PC-9 (cell line): ENCODE measurements around the gene PTH1R. TPM values are rescaled to one million over a fixed set of nuclear protein-coding genes. Genes with fewer than 3 reads are reported as not detected.

Source experiments
- BruUV-seq: library from RNA; stranded (reverse); fragments of 400-500 nt; replicated peaks from 2 replicates; lab custom pipeline; 2021; lab: Mats Ljungman, UMichigan
- CTCF ChIA-PET: fragments of 300-600 bp; sonication (Branson Sonifier 250); formaldehyde crosslinking; loops from one replicate; lab custom pipeline; 2022; ENCODE audit warnings: antibody characterized with exemption; lab: Charles Lee
- POLR2A ChIA-PET: fragments of 300-600 bp; sonication (Branson Sonifier 250); formaldehyde crosslinking; loops from one replicate; lab custom pipeline; 2022; ENCODE audit warnings: antibody characterized with exemption; ENCODE audit not compliant: unreplicated experiment; lab: Charles Lee
- DNase-seq, 2 experiments: peaks; one replicate each; pipeline versions ENCODE4 v3.0.0 to v3.0.0-alpha.2; 2015 to 2022; ENCODE audit warnings: mixed read lengths in 1 of 2
- H2AFZ ChIP-seq: fragments of 200-600 bp; sonication (generic); 2 replicates; pipeline ENCODE4 v1.8.1; 2017; ENCODE audit warnings: antibody characterized with exemption
- H3F3A ChIP-seq: fragments of 200-600 bp; sonication (generic); 2 replicates; pipeline ENCODE4 v1.8.1; 2017; ENCODE audit warnings: antibody characterized with exemption, mild to moderate bottlenecking, low read depth; ENCODE audit not compliant: insufficient read depth
- H3K27ac ChIP-seq: fragments of 200-600 bp; sonication (generic); 2 replicates; pipeline ENCODE4 v1.6.1; 2016; ENCODE audit warnings: mixed run types
- H3K27me3 ChIP-seq: fragments of 200-600 bp; sonication (generic); 2 replicates; pipeline ENCODE4 v1.6.1; 2016; ENCODE audit warnings: low read depth, mixed run types; ENCODE audit not compliant: insufficient read depth
- H3K36me3 ChIP-seq: fragments of 200-600 bp; sonication (generic); 2 replicates; pipeline ENCODE4 v1.6.1; 2016; ENCODE audit warnings: low read depth, mixed run types
- H3K4me1 ChIP-seq: fragments of 200-600 bp; sonication (generic); replicated peaks from 2 replicates; pipeline ENCODE4 v1.6.1; 2016; ENCODE audit warnings: mixed run types; ENCODE audit not compliant: insufficient read depth
- H3K4me2 ChIP-seq: fragments of 200-600 bp; sonication (generic); 2 replicates; pipeline ENCODE4 v1.6.1; 2017; ENCODE audit warnings: mixed run types
- H3K4me3 ChIP-seq: fragments of 200-600 bp; sonication (generic); 2 replicates; pipeline ENCODE4 v1.6.1; 2016; ENCODE audit warnings: mixed run types
- H3K79me2 ChIP-seq: fragments of 200-600 bp; sonication (generic); 2 replicates; pipeline ENCODE4 v1.6.1; 2017; ENCODE audit warnings: low read depth, mixed run types
- H3K9me2 ChIP-seq: fragments of 200-600 bp; sonication (generic); 2 replicates; pipeline ENCODE4 v1.8.1; 2017; ENCODE audit warnings: mild to moderate bottlenecking; ENCODE audit not compliant: insufficient read depth
- H3K9me3 ChIP-seq: fragments of 200-600 bp; sonication (generic); 2 replicates; pipeline ENCODE4 v1.8.1; 2016; ENCODE audit warnings: low read depth; ENCODE audit not compliant: insufficient read depth
- H4K20me1 ChIP-seq: fragments of 200-600 bp; sonication (generic); 2 replicates; pipeline ENCODE4 v1.8.1; 2017; ENCODE audit not compliant: insufficient read depth
- CTCF ChIP-seq: fragments of 200-600 bp; sonication (generic); conservative IDR thresholded peaks from 2 replicates; pipeline ENCODE4 v1.6.1; 2017; ENCODE audit warnings: mixed run types, antibody characterized with exemption, mild to moderate bottlenecking, moderate library complexity
- EZH2 ChIP-seq: fragments of 200-600 bp; sonication (generic); IDR thresholded peaks from 2 replicates; pipeline ENCODE4 v1.8.0; 2017; ENCODE audit warnings: antibody characterized with exemption, low read depth
- intact Hi-C: fragments of 100-400 bp; cut with micrococcal nuclease; formaldehyde crosslinking; loops from one replicate; pipeline ENCODE4 v1.10.0; 2022; ENCODE audit not compliant: unreplicated experiment
- total RNA-seq: library from RNA; stranded (reverse); gene quantifications from 2 replicates; pipeline ENCODE4 v1.2.3, GENCODE V29; 2021

PTH1R gene
- total RNA-seq, 1 experiment from 2014 or later, result not detected

- intact Hi-C loops, result loop anchor here (1.0 to 10.0 kb wide), 5 partner anchors 12 to 567 kb away; partner anchors contain the start of genes ELP6 and NBEAL2
- H3K36me3 ChIP-seq, result no peaks in the 10 kb centered on the region
- TF ChIP-seq CTCF (no peak), EZH2 (no peak)
- H2AFZ ChIP-seq, result no peak overlapping the region
- peaks cover 55% of the 10 kb centered on the region for H3F3A ChIP-seq
- peaks cover 60% of the 10 kb centered on the region for H4K20me1 ChIP-seq
- H3K4me3 ChIP-seq, result no peak overlapping the region; the same call in 1 of the 2 replicates
- H3K4me2 ChIP-seq, result peak overlapping the region; percentile 62
- peak; percentile 89 to 95 for DNase-seq
- ChIA-PET CTCF (interaction anchor here (1.2 to 2.0 kb wide), 2 partner anchors 12 to 29 kb away, joined by 8 to 12 read pairs; no protein-coding TSS in a partner anchor), POLR2A (interaction anchor here (0.5 to 1.5 kb wide), 6 partner anchors 13 to 256 kb away, joined by 3 to 9 read pairs (median 6); partner anchors contain the start of gene NBEAL2)
- no TSS peak for BruUV-seq
- no peaks in the 10 kb centered on the region for H3K27me3 ChIP-seq
- H3K4me1 ChIP-seq, result peaks cover 71% of the 10 kb centered on the region
- peaks cover 87% of the 10 kb centered on the region for H3K79me2 ChIP-seq
- H3K9me3 ChIP-seq, result no peaks in the 10 kb centered on the region
- H3K27ac ChIP-seq, result peak overlapping the region; percentile 87
- no peaks in the 10 kb centered on the region for H3K9me2 ChIP-seq
Observed at GRCh38 chr3:46947981-46948791, 70.7 kb downstream of the PTH1R start.

- Histone ChIP-seq H3K27ac (peak overlapping the region; percentile 87), H3K4me1 (peaks cover 62% of the 10 kb centered on the region), H3F3A (peaks cover 52% of the 10 kb centered on the region), H3K79me2 (peaks cover 87% of the 10 kb centered on the region), H4K20me1 (peaks cover 64% of the 10 kb centered on the region), H3K27me3 (no peaks in the 10 kb centered on the region), H3K9me3 (no peaks in the 10 kb centered on the region), H2AFZ (no peak overlapping the region), H3K36me3 (no peaks in the 10 kb centered on the region), H3K4me3 (no peak overlapping the region), H3K9me2 (no peaks in the 10 kb centered on the region), H3K4me2 (peak overlapping the region; percentile 62)
- DNase-seq, result peak; percentile 38 to 48
- CTCF ChIA-PET, result no interaction called here
- POLR2A ChIA-PET, result no interaction called here
- intact Hi-C loops, result loop anchor here (1.0 to 10.0 kb wide), 4 partner anchors 14 to 566 kb away; partner anchors contain the start of genes ELP6 and NBEAL2
- BruUV-seq, result no TSS peak
- TF ChIP-seq EZH2, result no peak
- TF ChIP-seq CTCF, result no peak
Observed at GRCh38 chr3:46948830-46949671, 71.5 kb downstream of the PTH1R start.

- no peak overlapping the region for H3K27ac ChIP-seq
- no TSS peak for BruUV-seq
- H3F3A ChIP-seq, result peaks cover 44% of the 10 kb centered on the region
- H3K9me2 ChIP-seq, result no peaks in the 10 kb centered on the region
- H3K79me2 ChIP-seq, result peaks cover 87% of the 10 kb centered on the region
- peaks cover 75% of the 10 kb centered on the region for H4K20me1 ChIP-seq
- no peaks in the 10 kb centered on the region for H3K9me3 ChIP-seq
- TF ChIP-seq CTCF, result no peak
- no peak for TF ChIP-seq EZH2
- intact Hi-C loops, result no loop called here
- no peak overlapping the region for H2AFZ ChIP-seq
- ChIA-PET POLR2A (interaction anchor here (0.9 kb wide), 1 partner anchor 1074 kb away, joined by 6 read pairs; no protein-coding TSS in a partner anchor), CTCF (no interaction called here)
- H3K27me3 ChIP-seq, result no peaks in the 10 kb centered on the region
- H3K4me2 ChIP-seq, result peak overlapping the region; percentile 62; the same call in 1 of the 2 replicates
- H3K36me3 ChIP-seq, result no peaks in the 10 kb centered on the region
- H3K4me1 ChIP-seq, result peaks cover 51% of the 10 kb centered on the region
- DNase-seq, result no peak
- no peak overlapping the region for H3K4me3 ChIP-seq
Observed at GRCh38 chr3:46950177-46950576, 72.7 kb downstream of the PTH1R start.
